Endothelial cell of umbilical vein (primary cell): ENCODE measurements around the gene DGCR6. TPM values are rescaled to one million over a fixed set of nuclear protein-coding genes. Genes with fewer than 3 reads are reported as not detected.
"Not testable (repeated sequence)": the region's sequence is repeated elsewhere in the genome, so short reads cannot be mapped to it uniquely, and the experiment has no call there.

Experiments
- BruUV-seq: library from RNA; stranded (reverse); fragments of 400-500 nt; replicated peaks from 2 replicates; lab custom pipeline; 2021; lab: Mats Ljungman, UMichigan
- CTCF ChIA-PET: fragments of 300-600, 350-600 bp; sonication (Branson Sonifier 250); formaldehyde crosslinking; loops from one replicate; lab custom pipeline; 2021; ENCODE audit warnings: antibody characterized with exemption, inconsistent platforms; lab: Charles Lee
- POLR2A ChIA-PET: fragments of 300-600, 350-600 bp; sonication (Branson Sonifier 250); formaldehyde crosslinking; loops from one replicate; lab custom pipeline; 2021; ENCODE audit warnings: antibody characterized with exemption, inconsistent platforms; lab: Charles Lee
- DNase-seq: peaks from one replicate; pipeline ENCODE4 v3.0.0-alpha.2; 2011; ENCODE audit warnings: low read depth, low spot score
- FAIRE-seq: peaks from 2 replicates; lab custom pipeline; 2011; peaks lifted over from hg19 to GRCh38; lab: Jason Lieb, UNC
- H2AFZ ChIP-seq: 2 replicates; pipeline ENCODE4 v1.6.0; 2012; ENCODE audit warnings: low read depth, low read length, control low read depth, inconsistent platforms
- H3K27ac ChIP-seq: 2 replicates; pipeline ENCODE4 v1.5.1; 2011; ENCODE audit warnings: low read depth, mild to moderate bottlenecking, control low read depth, low read length, moderate library complexity; ENCODE audit not compliant: insufficient read depth
- H3K27me3 ChIP-seq, 2 experiments: 2 replicates each; pipeline versions ENCODE4 v1.6.0 to v1.6.1; 2011; ENCODE audit warnings: low read length in 2 of 2, mixed read lengths in 1 of 2; ENCODE audit not compliant: control insufficient read depth in 2 of 2, insufficient read depth in 2 of 2
- H3K36me3 ChIP-seq, 2 experiments: 2 replicates in 1 of 2; 3 replicates in 1 of 2; pipeline ENCODE4 v1.5.1; 2011; ENCODE audit warnings: low read length in 2 of 2, mild to moderate bottlenecking in 1 of 2, moderate library complexity in 1 of 2; ENCODE audit not compliant: control insufficient read depth in 2 of 2, insufficient read depth in 2 of 2; ENCODE audit errors: extremely low read depth in 1 of 2
- H3K4me1 ChIP-seq: 3 replicates; pipeline ENCODE4 v1.5.1; 2011; ENCODE audit warnings: mild to moderate bottlenecking, low read length; ENCODE audit not compliant: control insufficient read depth, insufficient read depth; ENCODE audit errors: extremely low read depth
- H3K4me2 ChIP-seq: 2 replicates; pipeline ENCODE4 v1.6.1; 2011; ENCODE audit warnings: low read length, control low read depth, mixed read lengths; ENCODE audit not compliant: insufficient read depth
- H3K4me3 ChIP-seq, 3 experiments: fragments of 200-600 bp in 1 of 3; sonication (generic), shearing (Covaris generic) in 1 of 3; replicated peaks in 1 of 3; 2 replicates each; pipeline ENCODE4 v1.5.1; 2011 to 2016; ENCODE audit warnings: control low read depth in 3 of 3, low read length in 3 of 3, mild to moderate bottlenecking in 2 of 3, inconsistent platforms in 1 of 3, low read depth in 1 of 3, moderate library complexity in 1 of 3; ENCODE audit not compliant: insufficient read depth in 1 of 3
- H3K79me2 ChIP-seq: 2 replicates; pipeline ENCODE4 v1.6.0; 2012; ENCODE audit warnings: low read length, inconsistent platforms; ENCODE audit not compliant: control insufficient read depth, insufficient read depth
- H3K9ac ChIP-seq: replicated peaks from 2 replicates; pipeline ENCODE3; 2011; ENCODE audit warnings: low read length, control low read depth; ENCODE audit not compliant: insufficient read depth; ENCODE audit errors: extremely low read depth
- H3K9me1 ChIP-seq: replicated peaks from 3 replicates; pipeline ENCODE4 v1.6.0; 2011; ENCODE audit warnings: mild to moderate bottlenecking, low read length; ENCODE audit not compliant: control insufficient read depth, insufficient read depth; ENCODE audit errors: extremely low read depth
- H3K9me3 ChIP-seq: replicated peaks from 2 replicates; pipeline ENCODE4 v1.5.1; 2012; ENCODE audit warnings: low read length, inconsistent platforms; ENCODE audit not compliant: control insufficient read depth, insufficient read depth
- H4K20me1 ChIP-seq: replicated peaks from 2 replicates; pipeline ENCODE3; 2011; ENCODE audit warnings: mild to moderate bottlenecking, low read length; ENCODE audit not compliant: control insufficient read depth, insufficient read depth; ENCODE audit errors: extremely low read depth
- dilution Hi-C: fragments of 300-500 bp; cut with MboI; formaldehyde crosslinking; loops from one replicate; pipeline ENCODE4 v1.15.0; 2019; ENCODE audit warnings: low sequenced_read_pairs; ENCODE audit not compliant: extremely low pct_ligation_motif_present
- intact Hi-C: fragments of 100-400 bp; cut with micrococcal nuclease; formaldehyde crosslinking; loops from one replicate; pipeline ENCODE4 v1.10.0; 2022
- polyA plus RNA-seq, 4 experiments: library from polyadenylated mRNA; depleted of rRNA in 3 of 4; stranded (reverse) in 3 of 4; unstranded in 1 of 4; fragments of >200 nt; gene quantifications; 2 replicates each; pipeline versions ENCODE4 v1.2.1 to v1.2.3, GENCODE V29; 2011 to 2012; ENCODE audit warnings: missing spikeins in 1 of 4
- total RNA-seq: library from RNA; stranded (reverse); gene quantifications from 2 replicates; pipeline ENCODE4 v1.2.3, GENCODE V29; 2021

Gene DGCR6
- total and polyA plus RNA-seq, 2 donors (not counting 3 experiments of a cell fraction or from before 2014, with no cell fraction given), result 0.95 to 1.1 TPM

GRCh38 chr22:18956956-18957355 lies 50.8 kb downstream of the DGCR6 start:
- CTCF ChIA-PET, result interaction anchor here (1.1 to 1.5 kb wide), 2 partner anchors 9 to 222 kb away, joined by 3 read pairs; partner anchors contain the start of gene SLC25A1
- H4K20me1 ChIP-seq, H3K79me2 ChIP-seq, dilution Hi-C loops, H3K4me3 ChIP-seq, H3K9ac ChIP-seq, H3K4me1 ChIP-seq, H3K4me2 ChIP-seq, intact Hi-C loops, H3K27ac ChIP-seq, H2AFZ ChIP-seq, H3K9me1 ChIP-seq, POLR2A ChIA-PET, H3K36me3 ChIP-seq, H3K27me3 ChIP-seq, DNase-seq, FAIRE-seq, BruUV-seq, H3K9me3 ChIP-seq: not testable (repeated sequence)

GRCh38 chr22:18957621-18958320 lies 51.7 kb downstream of the DGCR6 start:
- H3K36me3 ChIP-seq, H4K20me1 ChIP-seq, FAIRE-seq, H3K4me1 ChIP-seq, H3K9me1 ChIP-seq, DNase-seq, H3K9ac ChIP-seq, BruUV-seq, H3K27me3 ChIP-seq, intact Hi-C loops, H3K79me2 ChIP-seq, CTCF ChIA-PET, H3K4me2 ChIP-seq, H2AFZ ChIP-seq, H3K9me3 ChIP-seq, H3K27ac ChIP-seq, POLR2A ChIA-PET, H3K4me3 ChIP-seq, dilution Hi-C loops: not testable (repeated sequence)

DNA sequence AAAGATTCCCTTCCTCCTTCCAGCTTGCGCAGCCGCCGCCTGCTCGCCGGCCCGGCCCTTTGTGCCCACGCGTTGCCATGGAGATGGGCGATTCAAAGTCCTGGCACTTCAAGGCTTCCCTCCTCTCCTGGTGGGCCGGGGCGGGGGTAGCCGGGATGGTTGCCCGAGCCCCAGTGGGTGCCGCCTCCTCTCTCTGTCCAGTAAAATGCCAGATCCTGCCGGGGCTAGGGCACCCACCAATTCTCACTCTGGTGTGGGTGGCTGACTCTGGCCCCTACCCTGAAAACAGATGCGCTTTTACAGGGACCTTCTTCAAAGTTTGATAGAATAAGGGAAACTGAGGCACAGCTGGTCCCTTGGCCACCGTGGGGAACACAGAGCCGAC lies 52.2 kb downstream of the DGCR6 start:
- CTCF ChIA-PET, H3K9me3 ChIP-seq, DNase-seq, H4K20me1 ChIP-seq, H3K27me3 ChIP-seq, FAIRE-seq, H3K4me2 ChIP-seq, H3K36me3 ChIP-seq, H2AFZ ChIP-seq, H3K9me1 ChIP-seq, H3K4me3 ChIP-seq, POLR2A ChIA-PET, intact Hi-C loops, BruUV-seq, H3K9ac ChIP-seq, dilution Hi-C loops, H3K79me2 ChIP-seq, H3K4me1 ChIP-seq, H3K27ac ChIP-seq: not testable (repeated sequence)

- dilution Hi-C loops, BruUV-seq, H4K20me1 ChIP-seq, H3K9me1 ChIP-seq, H3K9ac ChIP-seq, H2AFZ ChIP-seq, H3K79me2 ChIP-seq, DNase-seq, FAIRE-seq, H3K4me1 ChIP-seq, POLR2A ChIA-PET, H3K27me3 ChIP-seq, H3K4me2 ChIP-seq, H3K4me3 ChIP-seq, CTCF ChIA-PET, intact Hi-C loops, H3K27ac ChIP-seq, H3K9me3 ChIP-seq, H3K36me3 ChIP-seq: not testable (repeated sequence)
Measured at GRCh38 chr22:18958738-18959137, 52.6 kb downstream of the DGCR6 start.
